ENCODE data around the gene SRRM3. TPM values are rescaled to one million over a fixed set of nuclear protein-coding genes. Genes with fewer than 3 reads are reported as not detected.
"Not testable (repeated sequence)": the region's sequence is repeated elsewhere in the genome, so short reads cannot be mapped to it uniquely, and the experiment has no call there.

SRRM3 gene
- total RNA-seq, 1 donor from 2014 or later, result 0.23 TPM

DNA sequence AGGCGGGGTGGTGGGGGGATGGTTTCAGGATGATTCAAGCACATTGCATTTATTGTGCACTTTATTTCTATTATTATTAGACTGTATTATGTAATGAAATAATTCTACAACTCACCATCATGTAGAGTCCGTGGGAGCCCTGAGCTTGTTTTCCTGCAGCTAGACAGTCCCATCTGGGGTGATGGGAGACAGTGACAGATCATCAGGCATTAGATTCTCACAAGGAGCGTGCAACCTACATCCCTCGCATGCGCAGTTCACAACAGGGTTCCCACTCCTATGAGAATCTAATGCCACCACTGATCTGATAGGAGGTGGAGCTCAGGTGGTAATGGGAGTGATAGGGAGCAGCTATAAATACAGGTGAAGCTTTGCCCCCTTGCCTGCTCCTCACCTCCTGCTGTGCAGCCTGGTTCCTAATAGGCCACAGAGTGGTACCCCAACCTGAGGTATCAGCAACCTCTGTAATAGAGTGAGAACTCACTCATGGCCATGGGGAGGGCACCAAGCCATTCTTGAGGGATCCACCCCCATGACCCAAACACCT lies 40.9 kb downstream of the SRRM3 start:
- H3K4me3 Mint-ChIP-seq (ENCODE audit: low read depth); DNase-seq (ENCODE audit: low spot score); H3K36me3 Mint-ChIP-seq (ENCODE audit: low read depth); H3K4me1 Mint-ChIP-seq (ENCODE audit: low read depth); H3K9me3 Mint-ChIP-seq; H3K27me3 Mint-ChIP-seq (ENCODE audit: low read depth); intact Hi-C loops (cut with micrococcal nuclease); H3K27ac Mint-ChIP-seq: not testable (repeated sequence)

GRCh38 chr7:76244781-76245391 lies 43.2 kb downstream of the SRRM3 start:
- Mint-ChIP-seq H3K4me3 (ENCODE audit: low read depth) (no peak overlapping the region), H3K4me1 (ENCODE audit: low read depth) (no peaks in the 10 kb centered on the region), H3K36me3 (ENCODE audit: low read depth) (no peaks in the 10 kb centered on the region), H3K27me3 (ENCODE audit: low read depth) (no peaks in the 10 kb centered on the region), H3K9me3 (no peaks in the 10 kb centered on the region), H3K27ac (no peak overlapping the region)
- intact Hi-C loops (cut with micrococcal nuclease), result no loop called here
- DNase-seq (ENCODE audit: low spot score), result no peak

DNA sequence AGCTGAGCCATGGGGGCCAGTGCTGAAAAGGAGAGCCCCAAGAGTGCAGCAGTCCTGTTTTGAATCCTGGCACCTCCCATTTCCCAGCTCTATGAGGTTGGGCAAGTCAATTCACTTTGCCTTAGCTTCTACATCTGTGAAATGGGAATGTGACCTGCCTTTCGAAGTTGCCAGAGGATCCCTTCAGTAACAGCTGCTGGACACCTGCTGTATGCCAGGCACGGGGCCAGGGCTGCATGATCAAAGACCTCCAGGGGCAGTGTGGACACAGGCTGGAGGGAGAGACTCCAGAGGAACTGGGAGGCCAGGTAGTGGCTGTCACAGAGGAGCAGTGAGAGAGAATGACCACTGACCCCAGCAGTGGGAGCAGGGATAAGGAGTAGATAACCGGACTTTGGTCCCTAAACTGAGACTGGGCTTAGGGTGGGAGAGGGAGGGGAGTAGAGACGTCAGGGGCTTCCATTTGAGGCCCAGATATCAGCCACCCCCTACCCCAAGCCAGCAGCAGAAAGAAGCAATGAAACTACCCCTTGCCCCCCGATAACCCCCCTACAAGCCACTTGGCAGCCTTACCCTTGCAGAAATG lies 45.2 kb downstream of the SRRM3 start:
- Mint-ChIP-seq H3K9me3 (no peaks in the 10 kb centered on the region), H3K4me1 (ENCODE audit: low read depth) (no peaks in the 10 kb centered on the region), H3K27ac (no peak overlapping the region), H3K27me3 (ENCODE audit: low read depth) (no peaks in the 10 kb centered on the region), H3K4me3 (ENCODE audit: low read depth) (no peak overlapping the region), H3K36me3 (ENCODE audit: low read depth) (no peaks in the 10 kb centered on the region)
- intact Hi-C loops (cut with micrococcal nuclease), result no loop called here
- no peak for DNase-seq (ENCODE audit: low spot score)

DNA sequence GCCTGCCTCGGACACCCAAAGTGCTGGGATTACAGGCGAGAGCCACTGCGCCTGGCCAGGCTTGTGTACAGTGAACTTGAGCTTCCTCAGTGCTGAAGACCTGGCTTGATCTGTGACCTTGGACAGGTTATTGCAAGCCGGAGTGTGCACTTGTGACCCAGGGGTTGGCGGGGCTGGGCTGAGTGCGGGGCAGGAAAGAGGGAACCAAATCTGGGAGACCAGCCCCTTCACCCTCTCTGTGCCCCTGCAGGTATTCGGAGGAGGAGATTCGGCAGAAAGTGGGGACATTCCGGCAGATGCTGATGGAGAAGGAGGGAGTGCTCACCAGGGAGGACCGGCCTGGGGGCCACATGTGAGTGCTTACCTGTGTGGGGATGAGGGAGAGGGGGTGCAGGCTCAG lies 46.2 kb downstream of the SRRM3 start:
- no peaks in the 10 kb centered on the region for H3K9me3 Mint-ChIP-seq
- H3K4me1 Mint-ChIP-seq (ENCODE audit: low read depth), result no peaks in the 10 kb centered on the region
- intact Hi-C loops (cut with micrococcal nuclease), result no loop called here
- no peaks in the 10 kb centered on the region for H3K36me3 Mint-ChIP-seq (ENCODE audit: low read depth)
- no peak overlapping the region for H3K4me3 Mint-ChIP-seq (ENCODE audit: low read depth)
- DNase-seq (ENCODE audit: low spot score), result no peak
- H3K27me3 Mint-ChIP-seq (ENCODE audit: low read depth), result no peaks in the 10 kb centered on the region
- H3K27ac Mint-ChIP-seq, result no peak overlapping the region

GRCh38 chr7:76252021-76252420 lies 50.3 kb downstream of the SRRM3 start:
- H3K4me3 Mint-ChIP-seq (ENCODE audit: low read depth), result no peak overlapping the region
- H3K9me3 Mint-ChIP-seq, result no peaks in the 10 kb centered on the region
- H3K27ac Mint-ChIP-seq, result no peak overlapping the region
- no peaks in the 10 kb centered on the region for H3K4me1 Mint-ChIP-seq (ENCODE audit: low read depth)
- H3K27me3 Mint-ChIP-seq (ENCODE audit: low read depth), result peaks cover 4% of the 10 kb centered on the region
- no peak for DNase-seq (ENCODE audit: low spot score)
- H3K36me3 Mint-ChIP-seq (ENCODE audit: low read depth), result no peaks in the 10 kb centered on the region
- intact Hi-C loops (cut with micrococcal nuclease), result no loop called here

DNA sequence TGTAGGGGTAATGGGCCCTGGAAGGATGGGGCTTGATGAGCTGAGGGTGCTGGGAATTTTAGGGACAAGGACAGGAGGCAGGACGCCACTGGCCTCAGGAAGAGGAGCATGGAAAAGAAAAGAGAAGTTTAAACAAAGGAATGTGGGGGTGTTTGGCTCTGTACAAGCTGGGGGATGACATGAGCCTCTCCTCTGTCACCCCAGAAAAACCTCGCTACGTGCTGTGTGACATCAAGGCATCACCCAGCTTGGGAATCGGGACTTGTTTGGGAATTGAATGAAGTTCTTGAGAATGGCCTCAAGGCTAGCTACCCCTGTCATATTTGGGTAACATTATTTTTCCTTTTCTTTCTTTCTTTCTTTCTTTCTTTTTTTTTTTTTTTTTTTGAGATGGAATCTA lies 53.1 kb downstream of the SRRM3 start:
- H3K9me3 Mint-ChIP-seq, result no peaks in the 10 kb centered on the region
- intact Hi-C loops (cut with micrococcal nuclease), result no loop called here
- H3K36me3 Mint-ChIP-seq (ENCODE audit: low read depth), result no peaks in the 10 kb centered on the region
- H3K27me3 Mint-ChIP-seq (ENCODE audit: low read depth), result peaks cover 19% of the 10 kb centered on the region
- H3K27ac Mint-ChIP-seq, result no peak overlapping the region
- no peak for DNase-seq (ENCODE audit: low spot score)
- no peak overlapping the region for H3K4me3 Mint-ChIP-seq (ENCODE audit: low read depth)
- H3K4me1 Mint-ChIP-seq (ENCODE audit: low read depth), result no peaks in the 10 kb centered on the region

DNA sequence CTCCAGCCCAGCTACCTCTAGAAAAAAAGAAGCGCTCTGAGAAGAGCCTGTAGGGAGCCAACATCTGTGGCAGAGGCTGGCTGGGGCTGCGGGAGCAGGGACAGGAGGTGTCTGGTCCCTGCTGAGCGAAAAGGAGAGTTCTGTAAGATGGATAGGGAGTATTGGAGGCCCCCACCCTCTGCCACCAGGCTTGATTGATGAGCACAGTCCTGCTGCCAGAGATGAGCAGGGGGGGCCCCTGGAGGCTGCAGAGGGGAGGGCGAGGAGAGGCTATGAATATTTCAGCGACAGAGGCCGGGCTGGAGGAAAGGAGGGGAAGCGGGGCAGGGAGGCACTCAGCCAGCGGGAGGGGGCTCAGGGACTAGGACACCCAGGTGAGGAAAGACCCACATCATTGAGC lies 56.3 kb downstream of the SRRM3 start:
- peaks cover 24% of the 10 kb centered on the region for H3K27me3 Mint-ChIP-seq (ENCODE audit: low read depth)
- no peaks in the 10 kb centered on the region for H3K36me3 Mint-ChIP-seq (ENCODE audit: low read depth)
- no peak overlapping the region for H3K4me3 Mint-ChIP-seq (ENCODE audit: low read depth)
- intact Hi-C loops (cut with micrococcal nuclease), result no loop called here
- no peak overlapping the region for H3K27ac Mint-ChIP-seq
- H3K9me3 Mint-ChIP-seq, result no peaks in the 10 kb centered on the region
- no peaks in the 10 kb centered on the region for H3K4me1 Mint-ChIP-seq (ENCODE audit: low read depth)
- DNase-seq (ENCODE audit: low spot score), result no peak

DNA sequence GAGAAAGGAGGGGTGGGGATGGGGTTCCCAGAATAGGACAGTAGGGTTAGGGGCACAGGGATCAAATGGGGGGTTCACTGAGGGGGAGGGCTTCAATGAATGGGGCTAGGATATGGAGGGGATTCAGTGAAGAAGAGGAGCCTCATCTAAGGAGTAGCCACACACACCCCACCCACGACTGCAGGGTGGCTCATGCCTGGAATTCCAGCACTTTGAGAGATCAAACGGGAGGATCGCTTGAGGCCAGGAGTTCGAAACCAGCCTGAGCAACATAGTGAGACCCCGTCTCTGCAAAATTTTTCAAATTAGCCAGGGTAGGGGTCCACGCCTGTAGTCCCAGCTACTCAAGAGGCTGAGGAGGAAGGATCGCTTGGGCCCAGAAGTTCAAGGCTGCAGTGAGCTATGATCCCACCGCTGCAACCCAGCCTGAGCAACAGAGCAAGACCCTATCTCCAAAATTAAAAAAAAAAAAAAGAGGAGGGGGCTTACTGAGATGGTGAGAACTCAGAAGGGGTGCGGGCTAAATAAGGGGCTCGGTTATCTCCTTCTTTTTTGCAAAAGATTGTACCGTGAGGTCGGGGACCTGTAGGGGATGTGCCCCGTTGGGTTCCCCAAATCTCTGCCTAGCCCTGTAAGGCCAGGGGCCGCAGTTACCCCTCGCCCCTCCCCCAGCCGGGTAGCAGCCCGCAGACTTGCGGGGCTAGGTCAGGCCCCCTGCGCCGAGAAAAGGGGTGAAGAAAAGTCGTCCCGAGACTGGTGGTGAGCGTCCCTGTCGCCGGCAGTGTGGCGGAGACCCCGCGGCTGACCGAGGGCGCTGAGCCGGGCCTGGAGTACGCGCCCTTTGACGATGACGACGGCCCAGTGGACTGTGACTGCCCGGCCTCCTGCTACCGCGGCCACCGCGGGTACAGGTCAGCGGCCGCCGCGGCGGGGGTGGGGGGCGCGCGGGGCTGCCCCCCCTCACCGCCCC lies 57.7 kb downstream of the SRRM3 start:
- H3K27ac Mint-ChIP-seq, result no peak overlapping the region
- H3K4me1 Mint-ChIP-seq (ENCODE audit: low read depth), result no peaks in the 10 kb centered on the region
- peaks cover 22% of the 10 kb centered on the region for H3K27me3 Mint-ChIP-seq (ENCODE audit: low read depth)
- intact Hi-C loops (cut with micrococcal nuclease), result loop anchor here (1.0 kb wide), 1 partner anchor 24 kb away; no protein-coding TSS in a partner anchor
- H3K9me3 Mint-ChIP-seq, result no peaks in the 10 kb centered on the region
- no peaks in the 10 kb centered on the region for H3K36me3 Mint-ChIP-seq (ENCODE audit: low read depth)
- no peak overlapping the region for H3K4me3 Mint-ChIP-seq (ENCODE audit: low read depth)
- no peak for DNase-seq (ENCODE audit: low spot score)

GRCh38 chr7:76260171-76260703 lies 58.5 kb downstream of the SRRM3 start:
- intact Hi-C loops (cut with micrococcal nuclease), result loop anchor here (1.0 kb wide), 1 partner anchor 25 kb away; no protein-coding TSS in a partner anchor
- no peaks in the 10 kb centered on the region for H3K36me3 Mint-ChIP-seq (ENCODE audit: low read depth)
- peak; percentile 21 for DNase-seq (ENCODE audit: low spot score)
- H3K4me1 Mint-ChIP-seq (ENCODE audit: low read depth), result no peaks in the 10 kb centered on the region
- H3K4me3 Mint-ChIP-seq (ENCODE audit: low read depth), result no peak overlapping the region
- H3K27ac Mint-ChIP-seq, result no peak overlapping the region
- no peaks in the 10 kb centered on the region for H3K9me3 Mint-ChIP-seq
- H3K27me3 Mint-ChIP-seq (ENCODE audit: low read depth), result peaks cover 21% of the 10 kb centered on the region

DNA sequence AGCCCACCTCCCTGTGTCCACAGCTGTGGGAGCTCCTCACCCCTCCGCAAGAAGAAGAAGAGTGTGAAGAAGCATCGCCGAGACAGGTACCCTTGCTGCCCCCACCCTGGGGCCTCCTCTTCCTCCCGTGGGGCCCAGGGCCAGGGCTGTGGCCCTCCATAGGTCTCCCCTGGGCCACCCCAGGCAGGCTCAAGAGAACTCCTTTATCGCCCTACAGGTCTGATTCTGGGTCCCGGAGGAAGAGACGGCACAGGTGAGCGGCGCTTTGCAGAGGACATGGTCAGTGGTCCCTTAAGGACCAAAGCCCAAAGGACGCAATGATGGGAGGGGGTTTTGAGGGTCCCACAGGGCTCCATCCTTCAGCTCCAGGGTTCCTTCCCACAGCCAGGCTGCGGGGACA lies 59.6 kb downstream of the SRRM3 start:
- intact Hi-C loops (cut with micrococcal nuclease), result no loop called here
- no peak overlapping the region for H3K4me3 Mint-ChIP-seq (ENCODE audit: low read depth)
- H3K36me3 Mint-ChIP-seq (ENCODE audit: low read depth), result no peaks in the 10 kb centered on the region
- no peaks in the 10 kb centered on the region for H3K4me1 Mint-ChIP-seq (ENCODE audit: low read depth)
- H3K9me3 Mint-ChIP-seq, result no peaks in the 10 kb centered on the region
- no peak for DNase-seq (ENCODE audit: low spot score)
- peaks cover 22% of the 10 kb centered on the region for H3K27me3 Mint-ChIP-seq (ENCODE audit: low read depth)
- no peak overlapping the region for H3K27ac Mint-ChIP-seq

DNA sequence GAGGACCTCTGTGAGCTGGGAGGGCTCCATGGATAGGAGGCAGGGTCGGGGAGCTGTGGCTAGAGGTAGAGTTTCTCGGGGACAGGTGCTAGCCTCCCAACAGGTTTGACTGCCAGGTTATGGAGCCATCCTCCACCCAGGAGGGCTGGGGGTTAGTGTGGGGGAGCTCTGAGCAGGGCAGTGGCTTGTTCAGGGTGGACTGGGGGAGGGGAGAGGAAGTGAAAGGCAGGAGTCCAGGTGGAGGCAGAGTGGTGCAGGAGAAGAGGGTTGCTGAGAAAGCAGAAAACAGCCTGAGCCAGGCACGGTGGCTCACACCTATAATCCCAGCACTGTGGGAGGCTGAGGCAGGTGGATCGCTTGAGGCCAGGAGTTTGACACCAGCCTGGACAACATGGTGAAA lies 60.2 kb downstream of the SRRM3 start:
- no peak for DNase-seq (ENCODE audit: low spot score)
- Mint-ChIP-seq H3K36me3 (ENCODE audit: low read depth) (no peaks in the 10 kb centered on the region), H3K9me3 (no peaks in the 10 kb centered on the region), H3K27ac (no peak overlapping the region), H3K27me3 (ENCODE audit: low read depth) (peaks cover 22% of the 10 kb centered on the region), H3K4me3 (ENCODE audit: low read depth) (no peak overlapping the region), H3K4me1 (ENCODE audit: low read depth) (no peaks in the 10 kb centered on the region)
- intact Hi-C loops (cut with micrococcal nuclease), result no loop called here

DNA sequence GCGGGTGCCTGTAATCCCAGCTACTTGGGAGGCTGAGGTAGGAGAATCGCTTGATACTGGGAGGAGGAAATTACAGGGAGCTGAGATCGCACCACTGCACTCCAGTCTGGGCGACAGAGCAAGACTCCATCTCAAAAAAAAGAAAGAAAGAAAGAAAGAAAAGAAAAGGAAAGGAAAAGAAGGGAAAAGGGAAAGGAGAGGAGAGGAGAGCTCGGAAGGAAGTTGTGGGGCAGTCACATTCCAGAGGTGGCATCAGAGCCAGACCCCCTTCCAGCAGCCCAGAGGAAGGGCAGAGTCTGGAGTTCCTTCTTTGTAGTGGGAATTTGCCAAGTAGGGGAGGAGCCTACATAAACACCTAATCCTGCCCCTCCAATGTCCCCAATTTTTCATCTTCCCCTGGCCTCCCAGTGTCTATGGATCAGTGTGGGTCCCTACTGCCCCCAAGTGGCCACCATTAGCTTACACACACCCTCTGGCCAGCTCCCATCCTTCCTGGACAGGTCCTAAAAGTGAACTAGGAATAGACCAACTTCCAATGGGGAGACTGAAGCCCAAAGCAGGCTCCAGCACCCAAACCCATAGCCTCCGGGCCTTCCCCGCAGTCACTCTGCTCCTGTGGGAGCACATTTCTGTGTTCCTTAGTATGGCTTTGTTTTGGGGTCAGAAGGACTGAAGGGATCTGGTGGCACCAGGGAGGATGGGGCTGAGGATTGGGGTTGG lies 61.1 kb downstream of the SRRM3 start:
- intact Hi-C loops (cut with micrococcal nuclease), result loop anchor here (1.0 kb wide), 1 partner anchor 85 kb away; no protein-coding TSS in a partner anchor

More for the DNA sequence above, 61.1 kb downstream of the SRRM3 start:
- peaks cover 20% of the 10 kb centered on the region for H3K27me3 Mint-ChIP-seq (ENCODE audit: low read depth)
- H3K36me3 Mint-ChIP-seq (ENCODE audit: low read depth), result no peaks in the 10 kb centered on the region
- H3K27ac Mint-ChIP-seq, result no peak overlapping the region
- no peaks in the 10 kb centered on the region for H3K9me3 Mint-ChIP-seq
- H3K4me3 Mint-ChIP-seq (ENCODE audit: low read depth), result no peak overlapping the region
- peaks cover under 1% of the 10 kb centered on the region for H3K4me1 Mint-ChIP-seq (ENCODE audit: low read depth)
- no peak for DNase-seq (ENCODE audit: low spot score)

All from activated T-helper 2 cell treated with anti-CD3 and anti-CD28 coated beads, Interferon-gamma antibody, Interleukin-2, Interleukin-4, amounts not matched to agents 10 μg/mL and 5 μg/mL and 100 μg/mL, durations not matched to agents 14 hours and 24 hours and 36 hours (primary cell).